AG09319 (cell line): ENCODE data around the gene SH2D5.

Experiments
- DNase-seq: peaks from one replicate; pipeline ENCODE4 v3.0.0-alpha.2; 2010; ENCODE audit warnings: low read depth; ENCODE audit errors: extremely low read depth
- CTCF ChIP-seq: IDR thresholded peaks from 2 replicates; pipeline ENCODE4 v1.5.1; 2011; ENCODE audit warnings: low read depth, mild to moderate bottlenecking, inconsistent platforms, low read length, moderate library complexity

SH2D5 gene

GRCh38 chr1:20732071-20732587 lies 374 bp downstream of the SH2D5 start:
- no peak for DNase-seq
- no peak for TF ChIP-seq CTCF

- no peak for DNase-seq
- no peak for TF ChIP-seq CTCF
Measured at GRCh38 chr1:20731057-20731991, 1.2 kb downstream of the SH2D5 start.

- TF ChIP-seq CTCF, result no peak
- DNase-seq, result no peak
Measured at GRCh38 chr1:20730690-20731056, 1.8 kb downstream of the SH2D5 start.

DNA sequence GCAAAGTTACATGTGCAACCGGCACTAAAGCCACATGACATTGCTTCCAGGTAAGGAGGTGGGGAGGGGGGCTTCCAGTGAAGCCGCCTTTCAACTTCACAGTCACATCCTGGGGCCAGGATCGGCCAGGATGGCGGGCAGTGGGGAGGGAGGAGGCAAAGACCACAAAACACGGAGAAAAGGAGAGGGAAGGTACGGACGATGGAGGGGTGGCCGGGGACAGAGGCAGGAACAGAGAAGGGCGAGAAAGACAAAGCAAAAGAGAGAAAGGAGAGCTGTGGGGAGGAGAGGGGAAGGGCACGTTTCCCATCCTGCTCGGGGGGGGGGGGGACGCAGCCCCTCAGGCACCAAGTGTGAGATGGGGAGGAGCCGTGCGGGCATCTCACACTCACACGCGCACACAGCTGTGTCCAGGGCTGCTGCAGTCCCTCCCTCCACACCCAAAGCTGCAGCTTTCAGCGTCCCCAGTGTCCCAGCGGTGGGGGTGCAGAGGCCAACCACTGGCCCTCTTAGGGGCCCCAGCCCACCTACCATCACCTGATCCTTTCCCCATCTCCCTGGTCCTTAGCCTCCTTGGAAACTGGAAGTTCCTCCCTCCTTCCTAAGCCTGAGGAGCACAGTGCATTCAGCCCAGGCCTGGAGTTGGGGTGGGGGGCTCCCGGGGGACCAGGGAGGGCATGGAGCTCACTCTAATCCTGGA lies 2.4 kb downstream of the SH2D5 start:
- no peak for TF ChIP-seq CTCF
- DNase-seq, result no peak

DNA sequence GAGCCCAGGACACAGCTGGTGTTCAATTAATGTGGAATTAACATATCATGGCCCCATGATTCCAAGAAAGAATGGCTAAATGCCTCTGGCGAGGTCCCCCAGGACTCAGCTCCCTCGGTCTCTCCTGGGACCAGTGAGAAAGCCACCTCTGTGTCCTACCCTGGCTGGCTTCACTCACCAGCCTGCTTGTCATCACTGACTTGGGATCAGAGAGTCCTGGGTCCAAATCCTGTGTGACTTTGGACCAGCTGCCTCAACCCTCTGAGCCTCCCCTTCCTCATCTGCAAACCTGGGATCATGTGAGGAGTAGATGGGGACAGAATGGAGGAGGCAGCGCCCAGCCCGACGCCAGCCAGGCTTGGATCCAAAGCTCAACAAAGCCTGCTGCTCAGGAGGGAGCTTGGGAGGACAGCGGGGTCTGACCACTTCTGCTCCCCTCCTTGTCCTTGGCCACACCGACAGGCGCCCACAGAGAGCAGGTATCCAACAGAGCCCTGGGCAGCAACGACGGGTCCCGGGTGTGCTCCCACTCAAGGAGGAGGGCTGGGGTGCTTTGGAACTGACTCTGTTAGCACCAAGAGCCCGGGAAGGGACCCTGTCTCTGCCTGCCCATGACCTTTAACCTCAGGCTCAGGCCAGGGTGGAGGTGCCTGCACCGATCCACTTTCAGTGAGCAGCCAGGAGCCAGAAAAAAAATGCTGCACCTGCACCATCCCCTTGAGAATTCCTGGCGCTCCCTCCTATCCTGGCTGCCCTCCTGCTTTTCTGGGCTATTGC lies 3.2 kb downstream of the SH2D5 start:
- DNase-seq, result no peak
- TF ChIP-seq CTCF, result no peak

- DNase-seq, result no peak
- TF ChIP-seq CTCF, result no peak
Measured at GRCh38 chr1:20728371-20729154, 3.9 kb downstream of the SH2D5 start.
